Osteocyte (in vitro differentiated cells): ENCODE data around the gene COLEC12. TPM values are rescaled to one million over a fixed set of nuclear protein-coding genes. Genes with fewer than 3 reads are reported as not detected.
"Not testable (repeated sequence)": the region's sequence is repeated elsewhere in the genome, so short reads cannot be mapped to it uniquely, and the experiment has no call there.

Source experiments
- DNase-seq: peaks from one replicate; pipeline ENCODE4 v3.0.0; 2021; ENCODE audit warnings: mixed read lengths; ENCODE audit not compliant: unreplicated experiment; ENCODE audit errors: extremely low spot score
- H3K27ac Mint-ChIP-seq: one replicate; pipeline ENCODE4 v1.8.0; 2021; ENCODE audit warnings: mild to moderate bottlenecking, mixed read lengths; ENCODE audit not compliant: unreplicated experiment
- H3K27me3 Mint-ChIP-seq: one replicate; pipeline ENCODE4 v1.8.0; 2021; ENCODE audit warnings: mixed read lengths; ENCODE audit not compliant: unreplicated experiment
- H3K36me3 Mint-ChIP-seq: one replicate; pipeline ENCODE4 v1.8.0; 2021; ENCODE audit warnings: mixed read lengths; ENCODE audit not compliant: unreplicated experiment
- H3K4me1 Mint-ChIP-seq: one replicate; pipeline ENCODE4 v1.8.0; 2021; ENCODE audit warnings: mixed read lengths; ENCODE audit not compliant: unreplicated experiment
- H3K4me3 Mint-ChIP-seq: one replicate; pipeline ENCODE4 v1.8.0; 2021; ENCODE audit warnings: mild to moderate bottlenecking, moderate library complexity, mixed read lengths; ENCODE audit not compliant: unreplicated experiment
- H3K9me3 Mint-ChIP-seq: one replicate; pipeline ENCODE4 v1.8.0; 2021; ENCODE audit warnings: mixed read lengths; ENCODE audit not compliant: unreplicated experiment
- total RNA-seq: library from RNA; stranded (reverse); gene quantifications from 2 replicates; pipeline ENCODE4 v1.2.1, GENCODE V29; 2021
- TF ChIP-seq, protein P1 (sequence below): fragments of 200-600 bp; sonication (generic); IDR thresholded peaks from 2 replicates; pipeline ENCODE4 v1.5.0; 2021; ENCODE audit warnings: antibody characterized with exemption, mild to moderate bottlenecking, moderate library complexity

Gene COLEC12
- total RNA-seq, 1 donor from 2014 or later: 113 TPM

- peak overlapping the region; percentile 7 for H3K27ac Mint-ChIP-seq
- no peak for DNase-seq
These were observed 92.1 kb downstream of the COLEC12 start for GRCh38 chr18:408367-408766.

GRCh38 chr18:407626-408224 lies 92.8 kb downstream of the COLEC12 start:
- no peak for DNase-seq
- H3K27ac Mint-ChIP-seq: no peak overlapping the region

More at GRCh38 chr18:408367-408766, 92.1 kb downstream of the COLEC12 start:
- no peak overlapping the region for H3K4me3 Mint-ChIP-seq
- peaks cover 25% of the 10 kb centered on the region for H3K36me3 Mint-ChIP-seq
- TF ChIP-seq, protein P1, sequence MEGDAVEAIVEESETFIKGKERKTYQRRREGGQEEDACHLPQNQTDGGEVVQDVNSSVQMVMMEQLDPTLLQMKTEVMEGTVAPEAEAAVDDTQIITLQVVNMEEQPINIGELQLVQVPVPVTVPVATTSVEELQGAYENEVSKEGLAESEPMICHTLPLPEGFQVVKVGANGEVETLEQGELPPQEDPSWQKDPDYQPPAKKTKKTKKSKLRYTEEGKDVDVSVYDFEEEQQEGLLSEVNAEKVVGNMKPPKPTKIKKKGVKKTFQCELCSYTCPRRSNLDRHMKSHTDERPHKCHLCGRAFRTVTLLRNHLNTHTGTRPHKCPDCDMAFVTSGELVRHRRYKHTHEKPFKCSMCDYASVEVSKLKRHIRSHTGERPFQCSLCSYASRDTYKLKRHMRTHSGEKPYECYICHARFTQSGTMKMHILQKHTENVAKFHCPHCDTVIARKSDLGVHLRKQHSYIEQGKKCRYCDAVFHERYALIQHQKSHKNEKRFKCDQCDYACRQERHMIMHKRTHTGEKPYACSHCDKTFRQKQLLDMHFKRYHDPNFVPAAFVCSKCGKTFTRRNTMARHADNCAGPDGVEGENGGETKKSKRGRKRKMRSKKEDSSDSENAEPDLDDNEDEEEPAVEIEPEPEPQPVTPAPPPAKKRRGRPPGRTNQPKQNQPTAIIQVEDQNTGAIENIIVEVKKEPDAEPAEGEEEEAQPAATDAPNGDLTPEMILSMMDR: no peak
- peaks cover 32% of the 10 kb centered on the region for H3K4me1 Mint-ChIP-seq
- peaks cover 11% of the 10 kb centered on the region for H3K9me3 Mint-ChIP-seq
- no peaks in the 10 kb centered on the region for H3K27me3 Mint-ChIP-seq

GRCh38 chr18:407191-407590 lies 93.3 kb downstream of the COLEC12 start:
- Mint-ChIP-seq H3K27me3 (no peaks in the 10 kb centered on the region), H3K4me3 (no peak overlapping the region), H3K27ac (peak overlapping the region; percentile 39), H3K4me1 (peaks cover 24% of the 10 kb centered on the region), H3K9me3 (peaks cover 6% of the 10 kb centered on the region), H3K36me3 (peaks cover 25% of the 10 kb centered on the region)
- TF ChIP-seq, protein P1: no peak
- DNase-seq: no peak

More at GRCh38 chr18:407626-408224, 92.8 kb downstream of the COLEC12 start:
- no peak overlapping the region for H3K4me3 Mint-ChIP-seq
- peaks cover 25% of the 10 kb centered on the region for H3K36me3 Mint-ChIP-seq
- TF ChIP-seq, protein P1: no peak
- no peaks in the 10 kb centered on the region for H3K27me3 Mint-ChIP-seq
- peaks cover 26% of the 10 kb centered on the region for H3K4me1 Mint-ChIP-seq
- peaks cover 8% of the 10 kb centered on the region for H3K9me3 Mint-ChIP-seq

DNA sequence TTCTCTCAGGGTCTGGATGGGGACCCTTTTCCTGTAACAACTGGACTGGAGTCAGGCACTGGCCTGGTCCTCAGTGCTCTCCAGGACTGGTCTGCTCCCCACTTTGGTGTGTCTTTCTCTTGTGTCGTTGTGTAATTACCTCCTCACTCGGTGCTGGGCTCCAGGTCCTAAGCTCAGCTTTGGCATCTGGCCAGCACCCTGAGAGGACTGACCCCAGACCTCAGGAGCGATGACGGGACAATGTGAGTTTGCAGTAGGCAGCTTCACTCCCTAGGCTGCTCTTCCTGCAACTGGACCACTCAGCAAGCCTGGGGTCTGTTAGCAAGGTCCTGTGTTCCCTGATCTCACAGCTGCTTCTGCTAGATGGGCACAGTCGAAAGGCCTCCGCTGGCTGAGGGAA lies 93.8 kb downstream of the COLEC12 start:
- Mint-ChIP-seq H3K36me3 (peaks cover 25% of the 10 kb centered on the region), H3K4me3 (no peak overlapping the region), H3K9me3 (peaks cover 6% of the 10 kb centered on the region), H3K27me3 (no peaks in the 10 kb centered on the region), H3K4me1 (peaks cover 24% of the 10 kb centered on the region), H3K27ac (peak overlapping the region; percentile 53)
- no peak for DNase-seq
- TF ChIP-seq, protein P1: no peak

DNA sequence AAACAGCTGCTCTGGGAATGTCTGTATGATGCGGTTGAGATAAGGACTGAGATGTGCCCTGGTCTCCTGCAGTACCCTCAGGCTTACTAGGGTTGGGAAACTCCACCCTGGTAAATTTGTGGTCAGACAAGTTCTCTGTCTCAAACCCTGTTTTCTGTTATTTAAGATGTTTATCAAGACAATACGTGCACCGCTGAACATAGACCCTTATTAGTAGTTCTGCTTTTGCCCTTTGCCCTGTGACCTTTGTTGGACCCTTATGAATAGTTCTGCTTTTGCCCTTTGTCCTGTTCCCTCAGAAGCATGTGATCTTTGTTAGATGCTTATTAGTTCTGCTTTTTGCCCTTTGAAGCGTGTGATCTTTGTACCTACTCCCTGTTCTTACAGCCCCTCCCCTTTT lies 95.5 kb downstream of the COLEC12 start:
- not testable (repeated sequence) for H3K9me3 Mint-ChIP-seq, H3K27me3 Mint-ChIP-seq, DNase-seq, H3K4me3 Mint-ChIP-seq, H3K27ac Mint-ChIP-seq
- Mint-ChIP-seq H3K4me1 (peaks cover 30% of the 10 kb centered on the region), H3K36me3 (peaks cover 25% of the 10 kb centered on the region)
